GM18909 (cell line): ENCODE results near the gene ACADM.
"Not testable (repeated sequence)": the region's sequence is repeated elsewhere in the genome, so short reads cannot be mapped to it uniquely, and the experiment has no call there.

Experiments used
- ATAC-seq: cut with Tn5 transposase; IDR thresholded peaks from one replicate; pipeline ENCODE4 v1.9.1; 2021; ENCODE audit warnings: mild to moderate bottlenecking; ENCODE audit not compliant: unreplicated experiment, poor library complexity

ACADM gene

DNA sequence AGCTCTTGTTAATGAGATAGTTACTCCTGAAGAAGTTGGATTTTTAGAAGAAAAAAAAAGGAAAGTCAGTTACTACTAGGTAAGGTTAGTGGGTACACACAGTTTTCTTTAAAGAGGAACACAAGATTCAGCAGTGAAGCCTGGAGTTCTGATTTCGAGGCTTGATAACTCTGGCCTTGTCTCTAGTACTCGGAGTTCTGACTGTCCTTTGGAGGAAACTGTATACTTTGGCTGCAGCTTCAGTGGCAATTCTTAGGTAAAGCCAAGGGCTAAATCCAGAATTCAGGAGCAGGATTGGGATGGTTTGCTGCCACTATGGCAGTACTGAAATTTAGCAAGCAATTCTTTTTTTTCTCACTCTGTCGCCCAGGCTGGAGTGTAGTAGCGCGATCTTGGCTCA is 9.2 kb downstream of the ACADM start:
- ATAC-seq: no peak

DNA sequence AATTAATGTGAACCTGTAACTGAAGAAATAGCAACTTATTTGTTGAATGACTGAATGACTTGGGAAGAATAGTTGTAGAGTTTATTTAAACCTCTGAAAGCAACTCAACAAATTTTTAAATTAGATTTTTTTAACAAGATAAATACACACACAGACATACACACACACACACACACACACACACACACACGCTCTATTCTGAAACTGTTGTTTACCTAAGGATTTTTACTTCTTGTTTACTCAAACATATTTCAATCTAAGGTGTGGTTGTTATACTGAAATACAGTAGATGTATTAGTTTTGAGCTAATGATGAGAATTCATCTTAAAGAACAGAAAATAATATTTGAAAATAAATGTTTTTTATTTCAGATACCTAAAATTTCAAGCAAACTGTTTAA is 11.5 kb downstream of the ACADM start:
- ATAC-seq: no peak

DNA sequence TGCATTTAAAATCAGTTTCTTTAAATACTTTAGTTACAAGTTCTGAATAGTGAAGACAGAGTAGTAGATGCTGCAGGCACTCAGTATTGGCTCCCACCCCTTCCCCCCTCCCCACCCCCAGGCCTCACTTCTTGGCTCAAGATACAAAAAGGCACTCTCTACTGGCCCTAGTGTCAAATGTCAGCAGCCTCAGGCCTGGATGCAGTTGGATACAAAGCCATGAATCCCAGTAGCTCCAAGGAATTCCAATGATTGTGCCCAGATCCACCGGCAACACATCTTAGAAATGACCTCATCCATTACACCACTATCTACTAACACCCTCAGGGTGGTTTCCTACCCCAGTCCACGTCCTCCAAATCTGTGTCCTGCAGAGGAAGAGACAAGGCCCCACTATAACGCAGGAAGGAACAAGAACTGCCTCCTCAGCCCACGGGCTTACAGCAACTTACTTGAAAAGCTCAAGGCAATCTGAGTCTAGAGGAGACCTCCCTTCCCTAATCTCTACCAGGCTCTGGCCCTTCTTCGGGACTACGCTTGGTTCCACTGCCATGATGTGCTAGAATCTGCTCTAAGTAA is 17.6 kb downstream of the ACADM start:
- ATAC-seq: no peak

DNA sequence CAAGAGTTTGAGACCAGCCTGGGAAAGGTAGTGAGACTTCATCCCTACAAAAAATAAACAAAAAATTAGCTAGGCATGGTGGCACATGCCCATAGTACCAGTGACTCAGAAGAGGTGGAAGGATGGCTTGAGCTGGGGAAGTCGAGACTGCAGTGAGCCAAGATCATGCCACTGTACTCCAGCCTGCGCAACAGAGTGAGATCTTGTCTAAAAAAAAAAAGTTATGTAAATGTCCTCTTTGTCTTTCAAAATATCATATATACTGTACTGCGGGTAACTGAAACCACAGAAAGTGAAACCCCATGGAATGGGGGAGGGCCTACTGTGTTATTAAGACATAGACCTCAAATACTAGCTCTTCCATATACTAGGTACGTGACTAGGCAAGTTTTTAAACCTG is 20.8 kb downstream of the ACADM start:
- peak; percentile 73 for ATAC-seq

DNA sequence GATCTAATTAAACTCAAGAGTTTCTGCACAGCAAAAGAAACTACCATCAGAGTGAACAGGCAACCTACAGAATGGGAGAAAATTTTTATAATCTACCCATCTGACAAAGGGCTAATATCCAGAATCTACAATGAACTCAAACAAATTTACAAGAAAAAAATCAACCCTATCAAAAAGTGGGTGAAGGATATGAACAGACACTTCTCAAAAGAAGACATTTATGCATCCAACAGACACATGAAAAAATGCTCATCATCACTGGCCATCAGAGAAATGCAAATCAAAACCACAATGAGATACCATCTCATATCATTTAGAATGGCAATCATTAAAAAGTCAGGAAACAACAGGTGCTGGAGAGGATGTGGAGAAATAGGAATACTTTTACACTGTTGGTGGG is 32.7 kb downstream of the ACADM start:
- not testable (repeated sequence) for ATAC-seq

DNA sequence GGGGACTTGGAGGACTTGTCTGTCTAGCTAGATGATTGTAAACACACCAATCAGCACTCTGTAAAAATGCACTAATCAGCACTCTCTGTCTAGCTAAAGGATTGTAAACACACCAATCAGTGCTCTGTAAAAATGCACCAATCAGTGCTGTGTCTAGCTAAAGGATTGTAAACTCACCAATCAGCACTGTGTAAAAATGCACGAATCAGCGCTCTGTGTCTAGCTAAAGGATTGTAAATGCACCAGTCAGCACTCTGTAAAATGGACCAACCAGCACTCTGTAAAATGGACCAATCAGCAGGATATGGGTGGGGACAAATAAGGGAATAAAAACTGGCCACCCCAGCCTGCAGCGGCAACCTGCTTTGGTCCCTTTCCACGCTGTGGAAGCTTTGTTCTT is 34.0 kb downstream of the ACADM start:
- ATAC-seq: not testable (repeated sequence)

DNA sequence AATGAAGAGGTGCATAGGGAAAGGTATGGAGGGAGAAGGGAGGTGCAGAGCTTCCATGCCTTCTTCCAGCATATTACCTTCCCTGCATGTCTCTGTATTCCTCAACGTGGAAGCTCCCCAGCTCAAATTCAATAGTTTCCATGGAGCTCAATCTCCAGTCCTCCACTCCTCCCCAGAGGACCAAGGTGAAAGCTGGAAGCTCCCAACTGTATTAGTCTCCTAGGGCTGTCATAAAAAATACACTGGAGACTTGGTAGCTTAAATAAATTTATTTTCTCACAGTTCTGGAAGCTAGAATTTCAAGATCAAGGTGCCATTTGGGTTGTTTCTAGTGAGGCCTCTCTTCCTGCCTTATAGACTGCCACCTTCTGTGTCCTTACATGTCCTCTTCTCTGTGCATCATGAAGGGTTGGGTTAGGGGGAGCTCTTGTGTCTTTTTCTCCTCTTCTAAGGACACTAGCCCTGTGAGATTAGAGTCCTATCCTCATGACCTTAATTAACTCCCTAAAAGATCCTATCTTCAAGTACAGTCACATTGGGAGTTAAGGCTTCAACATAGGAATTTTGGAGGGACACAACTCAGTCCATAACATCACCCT is 39.6 kb downstream of the ACADM start:
- no peak for ATAC-seq

DNA sequence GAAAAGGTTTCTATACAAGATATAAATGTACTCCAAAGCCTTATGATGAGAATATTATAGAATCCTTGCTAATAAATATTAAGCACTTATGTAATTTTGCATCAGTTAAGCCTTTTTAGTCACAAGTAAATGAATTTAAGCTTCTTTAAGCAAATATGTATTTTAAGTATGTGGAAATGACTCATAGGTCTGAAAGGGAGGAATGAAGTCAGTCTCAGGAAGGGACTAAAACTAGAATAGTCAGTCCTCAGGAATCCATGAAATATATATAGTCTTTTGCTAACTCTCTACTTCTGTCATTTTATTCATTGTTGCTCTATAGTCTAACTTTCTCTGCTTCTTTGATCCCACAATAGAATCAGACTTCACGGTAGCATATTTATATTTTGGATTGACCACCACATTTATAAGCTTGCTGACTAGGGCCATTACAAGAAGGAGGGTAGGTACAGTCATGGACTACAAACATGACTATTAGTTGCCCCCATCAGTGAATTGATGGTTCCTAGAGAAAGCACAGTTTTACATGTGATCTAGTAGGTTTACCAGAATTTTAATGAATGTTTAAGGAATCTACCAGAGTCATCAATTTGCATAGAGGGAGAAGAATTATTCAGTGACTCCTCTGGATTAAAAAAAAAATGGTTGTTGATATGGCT is 41.3 kb downstream of the ACADM start:
- no peak for ATAC-seq

DNA sequence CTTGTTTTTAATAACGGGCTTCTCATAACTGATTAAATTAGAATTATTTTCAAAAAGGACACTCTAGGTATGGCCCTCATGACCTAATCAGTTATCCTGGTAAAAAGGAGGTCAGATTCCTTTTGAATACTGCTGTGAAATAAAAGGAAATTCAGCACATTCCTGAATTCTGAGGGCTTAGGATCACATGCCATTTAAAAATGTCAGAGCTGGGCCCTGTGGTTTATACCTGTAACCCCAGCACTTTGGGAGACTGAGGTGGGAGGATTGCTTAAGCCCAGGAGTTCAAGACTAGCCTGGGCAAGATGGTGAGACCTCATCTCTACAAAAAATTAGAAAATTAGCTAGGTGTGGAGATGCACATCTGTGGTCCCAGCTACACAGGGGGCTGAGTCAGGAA is 43.5 kb downstream of the ACADM start:
- ATAC-seq: no peak

DNA sequence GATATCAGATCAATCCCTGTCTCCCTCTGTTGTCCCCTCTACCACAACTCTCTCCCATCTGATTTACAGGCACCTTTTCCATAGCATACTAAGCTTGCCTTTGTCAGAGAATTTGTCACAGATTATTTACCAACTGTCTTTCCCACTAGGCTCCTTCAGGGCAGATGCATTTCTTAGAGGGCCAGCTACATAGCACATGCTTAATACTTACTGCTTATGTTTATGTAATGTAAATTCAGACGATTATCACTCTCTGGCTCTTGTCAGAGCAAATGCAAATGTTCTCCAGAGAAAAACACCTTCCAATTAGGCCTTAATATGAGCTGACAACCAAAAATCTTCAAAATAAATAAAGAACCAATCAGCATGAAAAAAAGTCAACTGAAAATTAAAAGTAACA is 46.3 kb downstream of the ACADM start:
- no peak for ATAC-seq

DNA sequence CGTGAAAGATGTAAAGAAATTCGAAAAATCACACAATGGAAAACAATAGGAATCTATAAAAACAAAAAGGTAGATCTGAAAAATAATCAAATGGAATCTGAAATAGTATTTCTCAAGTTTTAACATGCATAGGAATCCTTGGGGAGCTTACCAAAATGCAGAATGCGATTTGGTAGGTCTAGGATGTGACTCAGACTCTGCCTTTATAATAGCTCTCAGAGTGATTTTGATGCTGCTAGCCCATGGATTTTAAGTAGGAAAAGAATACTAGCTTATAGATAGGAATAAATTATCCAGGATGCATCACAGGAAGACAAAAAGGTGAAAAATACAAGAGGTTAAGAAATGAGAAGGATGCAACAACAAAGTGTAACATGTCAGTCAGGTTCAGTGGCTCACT is 47.5 kb downstream of the ACADM start:
- ATAC-seq: no peak

DNA sequence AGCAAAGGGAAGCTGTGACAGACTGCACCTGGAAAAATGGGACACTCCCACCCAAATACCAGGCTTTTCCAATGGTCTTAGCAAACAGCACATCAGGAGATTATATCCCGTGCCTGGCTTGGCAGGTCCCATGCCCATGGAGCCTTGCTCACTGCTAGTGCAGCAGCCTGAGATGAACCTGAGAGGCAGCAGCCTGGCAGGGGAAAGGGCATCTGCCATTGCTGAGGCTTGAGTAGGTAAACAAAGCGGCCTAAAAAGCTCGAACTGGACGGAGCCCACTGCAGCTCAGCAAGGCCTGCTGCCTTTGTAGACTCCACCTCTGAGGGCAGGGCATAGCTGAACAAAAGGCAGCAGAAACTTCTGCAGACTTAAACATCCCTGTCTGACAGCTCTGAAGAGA is 53.3 kb downstream of the ACADM start:
- ATAC-seq: not testable (repeated sequence)

DNA sequence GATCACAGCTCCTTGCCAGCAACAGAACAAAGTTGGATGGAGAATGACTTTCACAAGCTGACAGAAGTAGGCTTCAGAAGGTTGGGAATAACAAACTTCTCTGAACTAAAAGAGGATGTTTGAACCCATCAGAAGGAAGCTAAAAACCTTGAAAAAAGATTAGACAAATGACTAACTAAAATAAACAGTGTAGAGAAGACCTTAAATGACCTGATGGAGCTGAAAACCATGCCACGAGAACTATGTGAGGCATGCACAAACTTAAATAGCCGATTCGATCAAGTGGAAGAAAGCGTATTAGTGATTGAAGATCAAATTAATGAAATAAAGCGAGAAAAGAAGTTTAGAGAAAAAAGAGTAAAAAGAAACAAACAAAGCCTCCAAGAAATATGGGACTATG is 54.2 kb downstream of the ACADM start:
- not testable (repeated sequence) for ATAC-seq

DNA sequence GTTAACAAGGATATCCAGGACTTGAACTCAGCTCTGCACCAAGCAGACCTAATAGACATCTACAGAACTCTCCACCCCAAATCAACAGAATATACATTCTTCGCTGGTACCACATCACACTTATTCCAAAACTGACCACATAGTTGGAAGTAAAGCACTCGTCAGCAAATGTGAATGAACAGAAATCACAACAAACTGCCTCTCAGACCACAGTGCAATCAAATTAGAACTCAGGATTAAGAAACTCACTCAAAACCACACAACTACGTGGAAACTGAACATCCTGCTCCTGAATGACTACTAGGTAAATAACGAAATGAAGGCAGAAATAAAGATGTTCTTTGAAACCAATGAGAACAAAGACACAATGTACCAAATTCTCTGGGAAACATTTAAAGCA is 55.7 kb downstream of the ACADM start:
- not testable (repeated sequence) for ATAC-seq

DNA sequence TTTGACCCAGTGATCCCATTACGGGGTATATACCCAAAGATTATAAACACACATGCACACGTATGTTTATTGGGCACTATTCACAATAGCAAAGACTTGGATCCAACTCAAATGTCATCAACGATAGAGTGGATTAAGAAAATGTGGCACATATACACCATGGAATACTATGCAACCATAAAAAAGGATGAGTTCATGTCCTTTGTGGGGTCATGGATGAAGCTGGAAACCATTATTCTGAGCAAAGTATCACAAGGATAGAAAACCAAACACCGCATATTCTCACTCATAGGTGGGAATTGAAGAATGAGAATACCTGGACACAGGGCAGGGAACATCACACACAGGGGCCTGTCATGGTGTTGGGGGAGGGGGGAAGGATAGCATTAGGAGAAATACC is 59.4 kb downstream of the ACADM start:
- ATAC-seq: not testable (repeated sequence)

DNA sequence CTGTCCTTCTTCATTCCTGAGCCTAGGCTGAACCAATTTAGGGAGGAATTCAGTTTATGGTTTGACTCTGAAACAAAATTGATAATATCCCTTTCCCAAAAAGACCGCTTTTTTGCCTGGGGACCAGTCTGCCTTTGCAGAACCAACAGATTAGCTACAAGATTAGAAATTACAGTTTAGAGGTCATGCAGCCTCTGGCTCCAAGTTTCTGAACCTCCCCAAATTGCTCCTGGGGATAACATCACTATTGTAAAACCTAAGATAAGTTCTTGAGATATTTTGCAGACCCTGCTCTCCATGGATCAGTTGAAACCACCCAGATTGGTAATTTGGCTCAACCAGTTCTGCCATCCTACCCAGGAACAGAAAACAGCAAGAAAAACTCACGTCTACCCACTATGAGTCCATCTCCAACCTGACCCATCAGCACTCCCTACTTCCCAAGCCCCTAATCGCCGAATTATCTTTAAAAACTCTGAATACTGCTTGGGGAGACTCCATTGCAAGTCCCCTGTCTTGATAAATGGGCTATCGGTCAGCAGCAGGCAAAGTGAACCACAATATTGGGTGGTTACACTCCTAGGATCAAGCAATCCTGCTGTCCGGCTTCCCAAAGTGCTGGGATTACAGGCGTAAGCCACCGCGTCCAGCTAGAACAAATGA is 60.9 kb downstream of the ACADM start:
- peak; percentile 27 for ATAC-seq

DNA sequence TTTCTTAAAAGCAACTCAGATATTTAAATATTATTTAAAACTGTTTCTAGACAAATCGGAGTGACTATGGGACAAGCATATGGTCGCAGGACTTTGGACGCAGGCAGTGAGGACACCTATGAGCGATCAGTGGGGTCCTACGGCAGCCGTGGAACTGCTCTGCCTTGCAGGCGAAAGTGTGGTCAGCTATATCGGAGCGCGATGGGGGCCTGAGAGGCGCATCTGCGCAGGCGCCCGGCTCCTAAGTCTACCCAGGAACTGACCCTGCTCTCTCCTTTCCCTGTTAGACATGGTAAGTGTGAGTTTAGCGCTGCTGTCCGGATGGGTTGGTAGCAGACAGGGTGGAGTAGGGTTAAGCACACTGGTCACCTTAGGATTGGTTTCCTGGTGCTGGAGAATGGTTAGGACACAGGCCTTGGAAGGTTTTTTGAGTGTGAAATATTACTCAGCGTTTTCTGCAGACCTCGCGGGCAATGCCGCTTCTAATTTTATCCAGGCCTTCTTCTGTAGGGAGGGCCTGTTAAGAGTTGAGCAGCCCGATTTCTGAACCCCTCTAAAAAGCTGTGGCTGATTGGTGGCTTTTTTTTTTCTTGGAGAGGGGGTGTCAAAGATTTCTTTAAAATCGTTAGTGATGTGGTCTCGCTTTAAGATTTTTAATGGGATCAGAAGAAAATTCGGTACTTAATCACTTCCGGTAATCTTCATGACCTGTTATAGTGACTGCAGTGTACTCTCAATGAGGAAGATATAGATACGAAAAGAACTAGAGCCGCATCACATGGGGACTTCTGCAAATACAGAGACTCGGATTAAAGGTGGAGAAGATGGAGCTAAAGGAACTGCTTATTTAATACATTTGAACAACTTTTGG is 61.7 kb downstream of the ACADM start, which contains the start of gene RABGGTB:
TSS of gene RABGGTB (plus strand) at position 274 of the 871 bp plus-strand sequence. CDS start at position 290, 16 bp downstream.
- peak; percentile 78 for ATAC-seq

DNA sequence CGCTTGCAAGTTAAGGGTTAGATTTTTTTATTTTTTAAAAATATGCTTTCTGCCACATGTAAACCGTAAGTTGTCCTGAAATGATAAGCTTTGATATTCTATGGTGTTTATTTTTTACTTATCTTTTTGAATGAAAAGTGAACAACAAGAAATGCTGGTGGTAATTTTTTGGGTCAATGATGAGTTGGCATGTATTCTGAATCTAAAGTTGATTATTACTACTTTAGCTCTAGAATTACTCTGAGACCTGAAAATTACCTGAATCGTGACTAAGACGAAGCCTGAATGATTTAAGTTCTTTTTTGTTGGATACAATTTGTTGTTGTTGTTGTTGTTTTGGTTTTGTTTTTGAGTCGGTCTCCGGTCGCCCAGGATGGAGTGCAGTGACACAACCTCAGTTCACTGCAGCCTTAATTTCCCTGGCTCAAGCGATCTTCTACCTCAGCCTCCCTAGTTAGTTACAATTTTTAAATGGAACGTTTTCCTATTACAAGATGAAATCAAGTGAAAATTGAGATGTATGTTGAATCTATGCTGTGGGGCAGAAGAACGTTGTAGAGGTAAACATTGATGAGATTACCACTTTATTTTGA is 62.5 kb downstream of the ACADM start:
- ATAC-seq: no peak

DNA sequence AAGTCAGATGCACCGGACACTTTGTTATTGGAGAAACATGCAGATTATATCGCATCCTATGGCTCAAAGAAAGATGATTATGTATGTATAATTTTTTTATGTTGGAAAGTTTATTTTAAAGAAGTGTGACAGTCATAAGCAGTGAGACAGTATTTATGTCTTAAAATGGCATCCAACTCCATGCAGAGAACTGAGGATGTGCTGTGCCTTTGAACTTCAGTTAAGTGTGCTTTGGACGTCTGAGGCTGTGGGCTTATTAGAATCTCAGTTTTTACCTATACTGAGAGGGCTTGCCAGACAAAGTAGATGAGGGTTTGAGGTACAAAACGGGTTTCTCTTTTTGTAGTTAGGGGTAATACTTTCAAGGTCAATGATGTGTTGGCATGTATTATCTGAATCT is 63.0 kb downstream of the ACADM start:
- no peak for ATAC-seq

DNA sequence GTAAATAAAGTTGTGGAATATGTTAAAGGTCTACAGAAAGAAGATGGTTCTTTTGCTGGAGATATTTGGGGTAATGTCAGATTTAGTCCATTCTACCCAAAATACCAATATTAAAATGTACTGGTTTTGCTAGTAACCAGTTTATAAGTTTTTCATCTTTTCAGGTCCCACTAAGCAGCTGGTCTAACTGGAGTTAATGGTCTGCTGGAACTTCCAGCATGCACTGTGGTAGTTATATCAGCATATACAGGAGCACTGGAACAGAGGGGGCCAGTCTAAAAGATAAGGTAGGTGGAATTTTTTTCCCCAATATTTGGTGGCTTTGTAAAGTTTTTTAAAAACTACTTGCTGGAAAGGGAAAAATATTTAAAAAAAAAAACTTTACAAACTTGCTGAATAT is 65.5 kb downstream of the ACADM start:
- no peak for ATAC-seq
